ENCODE data around the gene PTMS. TPM values are rescaled to one million over a fixed set of nuclear protein-coding genes. Genes with fewer than 3 reads are reported as not detected.

Gene PTMS
- total and polyA plus RNA-seq, 4 donors: 65.6 to 801 (median 249) TPM

- Histone ChIP-seq H3K27me3 (ENCODE audit: control insufficient read depth in 3 of 3, insufficient read depth in 3 of 3, low read length in 2 of 3) (no peaks in the 10 kb centered on the region), H3K9ac (ENCODE audit: insufficient read depth in 1 of 2, low read length in 2 of 2) (no peak overlapping the region), H3K9me3 (ENCODE audit: control insufficient read depth in 4 of 4, insufficient read depth in 3 of 4, low read length in 3 of 4) (no peaks in the 10 kb centered on the region), H3K4me3 (no peak overlapping the region), H3K27ac (ENCODE audit: low read depth in 1 of 2, low read length in 1 of 2) (no peak overlapping the region), H3K4me1 (ENCODE audit: control insufficient read depth in 5 of 5, insufficient read depth in 5 of 5, low read length in 5 of 5) (no peaks in the 10 kb centered on the region), H3K36me3 (ENCODE audit: control insufficient read depth in 4 of 4, insufficient read depth in 4 of 4, low read length in 4 of 4) (peaks cover 0 to 31% (median 13%) of the 10 kb centered on the region in 4 donors)
- TF ChIP-seq, protein P1, sequence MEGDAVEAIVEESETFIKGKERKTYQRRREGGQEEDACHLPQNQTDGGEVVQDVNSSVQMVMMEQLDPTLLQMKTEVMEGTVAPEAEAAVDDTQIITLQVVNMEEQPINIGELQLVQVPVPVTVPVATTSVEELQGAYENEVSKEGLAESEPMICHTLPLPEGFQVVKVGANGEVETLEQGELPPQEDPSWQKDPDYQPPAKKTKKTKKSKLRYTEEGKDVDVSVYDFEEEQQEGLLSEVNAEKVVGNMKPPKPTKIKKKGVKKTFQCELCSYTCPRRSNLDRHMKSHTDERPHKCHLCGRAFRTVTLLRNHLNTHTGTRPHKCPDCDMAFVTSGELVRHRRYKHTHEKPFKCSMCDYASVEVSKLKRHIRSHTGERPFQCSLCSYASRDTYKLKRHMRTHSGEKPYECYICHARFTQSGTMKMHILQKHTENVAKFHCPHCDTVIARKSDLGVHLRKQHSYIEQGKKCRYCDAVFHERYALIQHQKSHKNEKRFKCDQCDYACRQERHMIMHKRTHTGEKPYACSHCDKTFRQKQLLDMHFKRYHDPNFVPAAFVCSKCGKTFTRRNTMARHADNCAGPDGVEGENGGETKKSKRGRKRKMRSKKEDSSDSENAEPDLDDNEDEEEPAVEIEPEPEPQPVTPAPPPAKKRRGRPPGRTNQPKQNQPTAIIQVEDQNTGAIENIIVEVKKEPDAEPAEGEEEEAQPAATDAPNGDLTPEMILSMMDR (IDR thresholded peaks at IDR 0.05; ENCODE audit: control extremely low read depth, extremely low read depth): no peak
- WGBS, 2 donors: 88 to 89% methylated on average over 5 of the region's 5 CpGs
- ATAC-seq (ENCODE audit: insufficient read depth, low FRiP score) (no peak), DNase-seq (no peak)
Measured at GRCh38 chr12:6799147-6799546, 33.0 kb downstream of the PTMS start.

GRCh38 chr12:6807170-6807569 lies 41.0 kb downstream of the PTMS start:
- DNase-seq (no peak), ATAC-seq (ENCODE audit: insufficient read depth, low FRiP score) (no peak)
- Histone ChIP-seq H3K4me1 (ENCODE audit: control insufficient read depth in 5 of 5, insufficient read depth in 5 of 5, low read length in 5 of 5) (no peaks in the 10 kb centered on the region), H3K4me3 (no peak overlapping the region), H3K9ac (ENCODE audit: insufficient read depth in 1 of 2, low read length in 2 of 2) (no peak overlapping the region), H3K9me3 (ENCODE audit: control insufficient read depth in 4 of 4, insufficient read depth in 3 of 4, low read length in 3 of 4) (no peaks in the 10 kb centered on the region), H3K36me3 (ENCODE audit: control insufficient read depth in 4 of 4, insufficient read depth in 4 of 4, low read length in 4 of 4) (peaks cover 0 to 13% (median 7%) of the 10 kb centered on the region in 4 donors), H3K27ac (ENCODE audit: low read depth in 1 of 2, low read length in 1 of 2) (no peak overlapping the region), H3K27me3 (ENCODE audit: control insufficient read depth in 3 of 3, insufficient read depth in 3 of 3, low read length in 2 of 3) (no peaks in the 10 kb centered on the region)
- WGBS, 2 donors: 75 to 97% methylated on average over 1 of the region's 1 CpG
- TF ChIP-seq, protein P1 (IDR thresholded peaks at IDR 0.05; ENCODE audit: control extremely low read depth, extremely low read depth): no peak

- Histone ChIP-seq H3K9me3 (ENCODE audit: control insufficient read depth in 4 of 4, insufficient read depth in 3 of 4, low read length in 3 of 4) (no peaks in the 10 kb centered on the region), H3K4me1 (ENCODE audit: control insufficient read depth in 5 of 5, insufficient read depth in 5 of 5, low read length in 5 of 5) (no peaks in the 10 kb centered on the region), H3K27ac (ENCODE audit: low read depth in 1 of 2, low read length in 1 of 2) (no peak overlapping the region), H3K36me3 (ENCODE audit: control insufficient read depth in 4 of 4, insufficient read depth in 4 of 4, low read length in 4 of 4) (peaks cover 0 to 10% (median 4%) of the 10 kb centered on the region in 4 donors), H3K27me3 (ENCODE audit: control insufficient read depth in 3 of 3, insufficient read depth in 3 of 3, low read length in 2 of 3) (no peaks in the 10 kb centered on the region), H3K9ac (ENCODE audit: insufficient read depth in 1 of 2, low read length in 2 of 2) (no peak overlapping the region), H3K4me3 (no peak overlapping the region)
- TF ChIP-seq, protein P1 (IDR thresholded peaks at IDR 0.05; ENCODE audit: control extremely low read depth, extremely low read depth): no peak
- DNase-seq (no peak), ATAC-seq (ENCODE audit: insufficient read depth, low FRiP score) (no peak)
- 81 to 82% methylated on average over 10 of the region's 10 CpGs for WGBS, 2 donors
Measured at GRCh38 chr12:6809056-6809455, 42.9 kb downstream of the PTMS start.

- no peak for ATAC-seq (ENCODE audit: insufficient read depth, low FRiP score)
- H3K4me3 ChIP-seq: no peak overlapping the region
- H3K9ac ChIP-seq (ENCODE audit: insufficient read depth in 1 of 2, low read length in 2 of 2): no peak overlapping the region
- TF ChIP-seq, protein P1 (IDR thresholded peaks at IDR 0.05; ENCODE audit: control extremely low read depth, extremely low read depth): no peak
- H3K27ac ChIP-seq (ENCODE audit: low read depth in 1 of 2, low read length in 1 of 2): no peak overlapping the region
- no peaks in the 10 kb centered on the region for H3K4me1 ChIP-seq (ENCODE audit: control insufficient read depth in 5 of 5, insufficient read depth in 5 of 5, low read length in 5 of 5)
- no peak for DNase-seq
- H3K27me3 ChIP-seq (ENCODE audit: control insufficient read depth in 3 of 3, insufficient read depth in 3 of 3, low read length in 2 of 3): no peaks in the 10 kb centered on the region
- H3K9me3 ChIP-seq (ENCODE audit: control insufficient read depth in 4 of 4, insufficient read depth in 3 of 4, low read length in 3 of 4): no peaks in the 10 kb centered on the region
- peaks cover 0 to 16% (median 8%) of the 10 kb centered on the region in 4 donors for H3K36me3 ChIP-seq (ENCODE audit: control insufficient read depth in 4 of 4, insufficient read depth in 4 of 4, low read length in 4 of 4)
- 62 to 89% methylated on average over 1 of the region's 1 CpG for WGBS, 2 donors
Measured at GRCh38 chr12:6810758-6811157, 44.6 kb downstream of the PTMS start.

All from lung (tissue), 12 donors.